ENCODE measurements around the gene DFFB.
A peak's percentile ranks its signal among the peaks of the same experiment; 100 is the strongest.
"Not testable (repeated sequence)": the region's sequence is repeated elsewhere in the genome, so short reads cannot be mapped to it uniquely, and the experiment has no call there.

DFFB gene, protein sequence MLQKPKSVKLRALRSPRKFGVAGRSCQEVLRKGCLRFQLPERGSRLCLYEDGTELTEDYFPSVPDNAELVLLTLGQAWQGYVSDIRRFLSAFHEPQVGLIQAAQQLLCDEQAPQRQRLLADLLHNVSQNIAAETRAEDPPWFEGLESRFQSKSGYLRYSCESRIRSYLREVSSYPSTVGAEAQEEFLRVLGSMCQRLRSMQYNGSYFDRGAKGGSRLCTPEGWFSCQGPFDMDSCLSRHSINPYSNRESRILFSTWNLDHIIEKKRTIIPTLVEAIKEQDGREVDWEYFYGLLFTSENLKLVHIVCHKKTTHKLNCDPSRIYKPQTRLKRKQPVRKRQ

DNA sequence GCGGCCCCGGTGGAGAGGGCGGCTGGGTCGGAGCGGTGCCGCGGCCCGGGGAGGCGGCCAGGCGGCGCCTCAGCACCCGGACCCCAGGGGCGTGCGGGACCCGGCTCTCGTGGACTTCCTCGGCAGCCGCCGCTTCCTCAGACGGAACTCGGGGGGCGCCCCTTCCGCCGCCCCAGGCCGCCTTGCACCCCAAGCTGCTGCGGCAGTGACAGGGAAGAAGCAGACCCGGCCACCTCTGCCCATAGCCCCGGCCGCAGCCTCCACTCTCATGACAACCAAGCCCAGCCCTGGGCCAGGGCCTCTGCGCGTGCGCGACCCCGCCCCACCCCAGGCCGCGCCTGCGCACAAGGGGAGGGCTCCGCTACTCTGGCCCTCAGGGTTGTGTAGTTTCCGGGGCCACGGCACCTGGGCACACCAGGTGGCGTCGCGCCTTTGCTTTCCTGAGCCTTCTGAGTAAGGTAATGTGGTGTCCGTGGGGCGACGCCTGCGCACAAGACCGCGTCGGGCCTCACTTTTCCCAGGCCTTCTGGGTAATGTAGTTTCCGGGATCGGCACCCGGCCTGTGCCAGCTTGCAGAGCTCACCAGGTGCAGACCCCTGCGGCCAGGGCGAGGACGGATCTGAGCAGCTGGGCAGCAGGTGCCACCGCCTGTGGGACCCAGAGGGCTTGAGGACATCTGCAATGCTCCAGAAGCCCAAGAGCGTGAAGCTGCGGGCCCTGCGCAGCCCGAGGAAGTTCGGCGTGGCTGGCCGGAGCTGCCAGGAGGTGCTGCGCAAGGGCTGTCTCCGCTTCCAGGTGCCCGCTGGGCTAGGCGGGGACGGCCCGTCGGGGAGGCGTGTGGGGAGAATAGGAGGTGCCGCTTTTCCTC, at the start of gene DFFB, which contains the start of gene CEP104:
Gene DFFB, plus strand, starts transcription at position 554 of the 868 bp plus-strand sequence. Its CDS starts 128 bp downstream, at position 682.
Gene CEP104, minus strand, starts transcription at position 289 of the 868 bp plus-strand sequence. CDS start 4,804 bp downstream, outside the sequence.
- POLR2A ChIA-PET: interaction anchor here (0.9 to 1.4 kb wide), 4 partner anchors 9 to 44 kb away, joined by 3 read pairs; no protein-coding TSS in a partner anchor
- DNase-seq (ENCODE audit: extremely low spot score): peak; percentile 99
- TF ChIP-seq L3MBTL2 (conservative IDR thresholded peaks at IDR 0.05) (peak; percentile 71), NFRKB (IDR thresholded peaks at IDR 0.05) (no peak)
- CTCF ChIA-PET: no interaction called here

DNA sequence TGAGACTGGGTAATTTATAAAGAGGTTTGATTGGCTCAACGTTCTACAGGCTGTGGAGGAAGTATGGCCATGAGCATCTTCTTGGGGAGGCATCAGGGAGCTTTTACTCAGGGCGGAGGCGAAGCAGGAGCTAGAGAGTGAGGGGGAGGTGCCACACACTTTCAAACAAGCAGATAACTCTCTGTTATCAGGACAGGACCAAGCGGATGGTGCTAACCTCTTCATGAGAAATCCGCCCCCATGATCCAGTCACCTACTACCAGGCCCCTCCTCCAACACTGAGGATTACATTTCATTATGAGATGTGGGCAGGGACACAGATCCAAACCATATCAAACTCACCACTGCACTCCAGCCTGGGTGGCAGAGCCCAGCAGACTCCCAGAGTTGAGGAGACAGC, 49.5 kb upstream of the DFFB start:
- POLR2A ChIA-PET: interaction anchor here (1.5 kb wide), 1 partner anchor 12 kb away, joined by 4 read pairs; the partner anchor contains the start of gene LRRC47
- no peak for DNase-seq (ENCODE audit: extremely low spot score)
- TF ChIP-seq NFRKB (IDR thresholded peaks at IDR 0.05): no peak
- TF ChIP-seq L3MBTL2 (conservative IDR thresholded peaks at IDR 0.05): no peak
- TF ChIP-seq FOXM1 (IDR thresholded peaks at IDR 0.05; ENCODE audit: borderline replicate concordance): no peak
- TF ChIP-seq FOXK2 (IDR thresholded peaks at IDR 0.05): no peak
- no peak for TF ChIP-seq ARNT (IDR thresholded peaks at IDR 0.05)
- TF ChIP-seq, protein P1, sequence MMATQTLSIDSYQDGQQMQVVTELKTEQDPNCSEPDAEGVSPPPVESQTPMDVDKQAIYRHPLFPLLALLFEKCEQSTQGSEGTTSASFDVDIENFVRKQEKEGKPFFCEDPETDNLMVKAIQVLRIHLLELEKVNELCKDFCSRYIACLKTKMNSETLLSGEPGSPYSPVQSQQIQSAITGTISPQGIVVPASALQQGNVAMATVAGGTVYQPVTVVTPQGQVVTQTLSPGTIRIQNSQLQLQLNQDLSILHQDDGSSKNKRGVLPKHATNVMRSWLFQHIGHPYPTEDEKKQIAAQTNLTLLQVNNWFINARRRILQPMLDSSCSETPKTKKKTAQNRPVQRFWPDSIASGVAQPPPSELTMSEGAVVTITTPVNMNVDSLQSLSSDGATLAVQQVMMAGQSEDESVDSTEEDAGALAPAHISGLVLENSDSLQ (IDR thresholded peaks at IDR 0.05): no peak
- TF ChIP-seq CTBP1 (IDR thresholded peaks at IDR 0.05; ENCODE audit: borderline replicate concordance): no peak
- TF ChIP-seq SP1 (IDR thresholded peaks at IDR 0.05): no peak
- no peak for TF ChIP-seq TARDBP (IDR thresholded peaks at IDR 0.05)
- CTCF ChIA-PET: no interaction called here

DNA sequence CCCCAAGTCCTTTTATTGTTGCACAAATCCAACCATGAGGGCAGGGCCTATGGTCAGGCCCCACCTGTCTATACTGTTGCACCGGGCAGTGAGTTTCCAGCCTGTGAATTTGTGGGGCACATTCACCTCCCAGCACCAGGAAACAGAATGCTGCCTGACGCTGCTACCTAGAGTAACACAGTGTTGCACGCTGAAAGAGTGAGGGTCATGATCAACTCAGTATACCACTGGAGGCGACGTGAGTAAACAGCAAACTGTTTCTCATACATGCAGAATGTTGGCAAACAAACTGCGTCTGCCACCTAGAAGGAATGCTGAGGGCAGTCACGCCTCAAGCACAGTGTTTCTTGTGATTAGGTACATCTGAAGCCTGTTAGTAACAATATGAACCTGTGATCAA, 47.6 kb upstream of the DFFB start:
- ChIA-PET CTCF (no interaction called here), POLR2A (no interaction called here)
- DNase-seq (ENCODE audit: extremely low spot score): no peak
- TF ChIP-seq ZNF384 (IDR thresholded peaks at IDR 0.05): no peak
- TF ChIP-seq ELF4 (IDR thresholded peaks at IDR 0.05): no peak
- TF ChIP-seq ARNT (IDR thresholded peaks at IDR 0.05): no peak
- no peak for TF ChIP-seq FOXA1 (IDR thresholded peaks at IDR 0.05)
- no peak for TF ChIP-seq L3MBTL2 (conservative IDR thresholded peaks at IDR 0.05)
- no peak for TF ChIP-seq CTBP1 (IDR thresholded peaks at IDR 0.05; ENCODE audit: borderline replicate concordance)
- no peak for TF ChIP-seq BHLHE40 (IDR thresholded peaks at IDR 0.05; ENCODE audit: borderline replicate concordance)
- TF ChIP-seq SP1 (IDR thresholded peaks at IDR 0.05): no peak
- TF ChIP-seq LEF1 (IDR thresholded peaks at IDR 0.05; ENCODE audit: borderline replicate concordance): no peak
- TF ChIP-seq SUZ12 (IDR thresholded peaks at IDR 0.05): no peak
- no peak for TF ChIP-seq HDGF (IDR thresholded peaks at IDR 0.05; ENCODE audit: borderline replicate concordance)
- TF ChIP-seq TARDBP (IDR thresholded peaks at IDR 0.05): no peak

DNA sequence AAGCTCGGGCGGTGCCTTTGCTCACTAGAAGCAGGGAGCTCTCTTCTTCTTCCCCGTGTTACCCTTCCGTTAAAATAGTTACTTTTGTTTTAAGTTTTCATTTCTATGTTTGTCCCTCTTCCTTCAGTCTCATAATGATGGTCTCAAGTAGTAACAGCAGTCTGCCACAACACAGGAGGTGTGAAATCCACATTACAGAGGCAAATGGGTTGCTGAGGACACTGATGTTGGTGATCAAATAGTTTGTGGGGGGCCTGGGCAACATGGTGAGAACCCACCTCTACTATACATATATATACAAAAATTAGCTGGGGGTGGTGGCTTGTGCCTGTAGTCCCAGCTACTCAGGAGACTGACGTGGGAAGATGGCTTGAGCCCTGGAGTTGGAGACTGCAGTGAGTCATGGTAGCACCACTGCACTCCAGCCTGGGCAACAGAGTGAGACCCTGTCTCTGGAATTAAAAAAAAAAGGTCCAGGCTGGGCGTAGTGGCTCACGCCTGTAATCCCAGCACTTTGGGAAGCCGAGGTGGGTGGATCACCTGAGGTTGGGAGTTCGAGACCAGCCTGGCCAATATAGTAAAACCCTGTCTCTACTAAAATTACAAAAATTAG, 47.0 kb upstream of the DFFB start:
- DNase-seq (ENCODE audit: extremely low spot score); POLR2A ChIA-PET; CTCF ChIA-PET: not testable (repeated sequence)

DNA sequence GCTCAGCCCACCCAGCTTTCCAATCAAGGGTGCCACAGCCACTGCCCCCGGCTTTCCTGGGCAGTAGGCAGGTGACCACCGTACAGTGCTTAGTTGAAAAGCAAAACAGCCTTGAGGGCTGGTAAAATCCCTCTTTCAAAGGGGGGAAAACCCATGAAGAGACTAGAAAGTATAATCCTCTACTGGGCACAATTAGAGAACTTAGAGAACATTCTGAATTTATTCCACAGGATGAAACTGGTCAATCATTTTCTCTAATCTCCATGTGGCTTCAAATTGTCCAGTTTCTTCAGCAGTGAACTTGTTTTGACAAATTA, 45.7 kb upstream of the DFFB start:
- ChIA-PET CTCF (no interaction called here), POLR2A (interaction anchor here (0.8 kb wide), 1 partner anchor 15 kb away, joined by 3 read pairs; the partner anchor contains the start of gene LRRC47)
- DNase-seq (ENCODE audit: extremely low spot score): no peak
- TF ChIP-seq SUZ12 (IDR thresholded peaks at IDR 0.05) (no peak), CTBP1 (IDR thresholded peaks at IDR 0.05; ENCODE audit: borderline replicate concordance) (no peak), SP1 (IDR thresholded peaks at IDR 0.05) (no peak), NFRKB (IDR thresholded peaks at IDR 0.05) (no peak), LEF1 (IDR thresholded peaks at IDR 0.05; ENCODE audit: borderline replicate concordance) (no peak), FOXA1 (IDR thresholded peaks at IDR 0.05) (no peak), ARNT (IDR thresholded peaks at IDR 0.05) (no peak)

DNA sequence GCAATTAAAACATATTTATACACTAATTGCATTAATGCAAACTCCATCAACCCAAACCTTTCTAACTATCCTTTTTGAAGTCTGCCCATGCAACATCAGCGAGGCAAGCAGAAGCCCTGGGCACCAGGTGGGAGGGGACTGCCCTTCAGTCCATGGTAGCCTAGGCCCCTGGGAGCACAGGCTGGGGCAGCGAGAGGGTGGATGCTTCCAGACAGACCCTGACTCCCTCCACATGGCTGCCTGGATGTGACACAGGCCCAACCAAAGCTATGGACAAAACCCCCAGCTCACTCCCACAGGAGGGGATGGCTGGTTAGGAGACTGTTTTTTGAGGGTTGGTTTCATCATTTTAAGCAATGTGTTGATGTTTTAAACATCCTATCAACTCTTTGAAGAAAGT, 43.2 kb upstream of the DFFB start:
- DNase-seq (ENCODE audit: extremely low spot score): no peak
- CTCF ChIA-PET: no interaction called here
- POLR2A ChIA-PET: no interaction called here
- no peak for TF ChIP-seq FOXK2 (IDR thresholded peaks at IDR 0.05)
- TF ChIP-seq NFRKB (IDR thresholded peaks at IDR 0.05): no peak
- no peak for TF ChIP-seq FOXA1 (IDR thresholded peaks at IDR 0.05)
- no peak for TF ChIP-seq L3MBTL2 (conservative IDR thresholded peaks at IDR 0.05)
- TF ChIP-seq TARDBP (IDR thresholded peaks at IDR 0.05): no peak
- TF ChIP-seq HDGF (IDR thresholded peaks at IDR 0.05; ENCODE audit: borderline replicate concordance): no peak
- no peak for TF ChIP-seq LEF1 (IDR thresholded peaks at IDR 0.05; ENCODE audit: borderline replicate concordance)
- TF ChIP-seq CTBP1 (IDR thresholded peaks at IDR 0.05; ENCODE audit: borderline replicate concordance): no peak
- no peak for TF ChIP-seq ARNT (IDR thresholded peaks at IDR 0.05)

DNA sequence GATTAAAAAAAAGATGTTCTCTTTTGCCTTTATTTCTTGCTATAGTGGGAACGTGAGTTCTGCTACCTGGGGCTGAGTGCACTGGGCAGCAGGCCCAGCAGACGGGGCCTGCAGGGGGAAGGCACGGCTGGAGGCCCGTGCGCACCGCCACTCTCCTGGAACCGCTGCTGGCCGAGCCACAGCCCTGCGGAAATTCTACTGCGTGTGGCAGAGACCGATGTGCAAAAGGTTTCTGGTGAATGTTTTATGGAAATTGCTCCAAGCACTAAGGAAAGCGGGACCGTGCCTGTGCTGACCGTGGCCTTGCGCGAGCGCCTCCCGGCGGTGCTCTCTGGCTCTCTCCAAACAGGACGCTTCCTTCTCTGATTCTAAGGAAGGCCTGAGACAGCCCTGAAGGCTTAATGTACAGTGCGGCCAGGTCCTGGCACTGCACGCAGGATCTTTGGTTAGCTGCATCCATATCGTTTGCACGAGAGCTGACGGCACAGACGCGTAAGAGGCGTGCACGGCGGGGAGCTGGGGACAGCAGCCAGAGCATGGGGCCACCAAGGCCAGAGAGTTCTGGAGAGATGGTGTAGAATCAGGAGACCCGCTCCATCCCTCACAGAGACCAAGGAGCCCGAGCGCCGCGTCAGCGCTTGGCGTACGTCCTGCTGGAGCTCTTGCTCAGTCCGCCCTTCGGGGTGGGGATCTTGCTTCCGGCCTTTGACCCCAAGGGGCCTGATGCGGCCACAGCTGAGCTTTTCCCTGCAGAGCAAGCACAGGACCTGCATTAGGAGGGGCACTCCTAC, 42.3 kb upstream of the DFFB start:
- DNase-seq (ENCODE audit: extremely low spot score): no peak
- ChIA-PET CTCF (no interaction called here), POLR2A (no interaction called here)
- TF ChIP-seq SP1 (IDR thresholded peaks at IDR 0.05) (no peak), BHLHE40 (IDR thresholded peaks at IDR 0.05; ENCODE audit: borderline replicate concordance) (no peak), L3MBTL2 (conservative IDR thresholded peaks at IDR 0.05) (no peak), ARNT (IDR thresholded peaks at IDR 0.05) (no peak), CTBP1 (IDR thresholded peaks at IDR 0.05; ENCODE audit: borderline replicate concordance) (no peak), SUZ12 (IDR thresholded peaks at IDR 0.05) (no peak), NFRKB (IDR thresholded peaks at IDR 0.05) (no peak), HDGF (IDR thresholded peaks at IDR 0.05; ENCODE audit: borderline replicate concordance) (no peak), TARDBP (IDR thresholded peaks at IDR 0.05) (no peak), FOXM1 (IDR thresholded peaks at IDR 0.05; ENCODE audit: borderline replicate concordance) (no peak)
- TF ChIP-seq, protein P1 (IDR thresholded peaks at IDR 0.05): no peak
